Panc1 (cell line): ENCODE data around the gene NOTCH2. TPM values are rescaled to one million over a fixed set of nuclear protein-coding genes. Genes with fewer than 3 reads are reported as not detected.
"Not testable (repeated sequence)": the region's sequence is repeated elsewhere in the genome, so short reads cannot be mapped to it uniquely, and the experiment has no call there.

Source experiments
- ATAC-seq: fragments of 200-7000 bp; cut with Tn5 transposase; 2 replicates; pipeline ENCODE4 v1.9.1; 2020; ENCODE audit warnings: mild to moderate bottlenecking, moderate library complexity
- BruUV-seq: library from RNA; stranded (reverse); fragments of 400-500 nt; replicated peaks from 2 replicates; lab custom pipeline; 2021; lab: Mats Ljungman, UMichigan
- CTCF ChIA-PET: fragments of 300-600 bp; sonication (Branson Sonifier 250); formaldehyde crosslinking; loops from one replicate; lab custom pipeline; 2022; ENCODE audit warnings: antibody characterized with exemption; lab: Charles Lee
- POLR2A ChIA-PET: fragments of 300-600 bp; sonication (Branson Sonifier 250); formaldehyde crosslinking; loops from one replicate; lab custom pipeline; 2022; ENCODE audit warnings: antibody characterized with exemption; lab: Charles Lee
- DNase-seq: peaks from one replicate; pipeline ENCODE4 v3.0.0-alpha.2; 2010; ENCODE audit warnings: low read depth, low spot score
- H3K27ac ChIP-seq: 2 replicates; pipeline ENCODE4 v1.5.1; 2011; ENCODE audit warnings: mild to moderate bottlenecking, low read length, inconsistent platforms
- H3K27me3 ChIP-seq: fragments of 200-500 bp; sonication (Bioruptor generic); 2 replicates; pipeline ENCODE4 v1.6.0; 2014; ENCODE audit warnings: low read length, inconsistent platforms; ENCODE audit not compliant: control insufficient read depth, insufficient read depth
- H3K36me3 ChIP-seq: fragments of 200-500 bp; sonication (Bioruptor generic); 2 replicates; pipeline ENCODE4 v1.5.1; 2014; ENCODE audit warnings: inconsistent platforms, mild to moderate bottlenecking, low read length, moderate library complexity; ENCODE audit not compliant: control insufficient read depth, insufficient read depth
- H3K4me1 ChIP-seq: 2 replicates; pipeline ENCODE4 v1.5.1; 2011; ENCODE audit warnings: inconsistent platforms, mild to moderate bottlenecking, low read length, moderate library complexity; ENCODE audit not compliant: control insufficient read depth, insufficient read depth
- H3K4me3 ChIP-seq, 2 experiments: 2 replicates each; pipeline ENCODE4 v1.5.1; 2011 to 2012; ENCODE audit warnings: low read depth in 2 of 2, low read length in 2 of 2, mild to moderate bottlenecking in 2 of 2, inconsistent platforms in 1 of 2, moderate library complexity in 1 of 2
- H3K9me3 ChIP-seq: fragments of 200-500 bp; sonication (Bioruptor generic); 2 replicates; pipeline ENCODE4 v1.5.1; 2014; ENCODE audit warnings: low read depth, mild to moderate bottlenecking, inconsistent platforms, low read length, moderate library complexity; ENCODE audit not compliant: control insufficient read depth, insufficient read depth
- CTCF ChIP-seq: fragments of 450-650 bp; IDR thresholded peaks from 2 replicates; pipeline ENCODE4 v1.5.1; 2017; ENCODE audit warnings: mild to moderate bottlenecking
- POLR2AphosphoS5 ChIP-seq: IDR thresholded peaks from 2 replicates; pipeline ENCODE4 v1.6.1; 2012; ENCODE audit warnings: mild to moderate bottlenecking, low read depth, low read length, moderate library complexity
- REST ChIP-seq, 2 experiments: IDR thresholded peaks; 2 replicates each; pipeline ENCODE4 v1.6.1; 2011 to 2012; ENCODE audit warnings: low read depth in 2 of 2, control low read depth in 1 of 2, low read length in 1 of 2, mild to moderate bottlenecking in 1 of 2, moderate library complexity in 1 of 2; ENCODE audit not compliant: insufficient read depth in 1 of 2
- SIN3A ChIP-seq: IDR thresholded peaks from 2 replicates; pipeline ENCODE4 v1.6.1; 2012; ENCODE audit warnings: low read depth, mild to moderate bottlenecking, low read length, moderate library complexity, borderline replicate concordance; ENCODE audit not compliant: insufficient read depth
- TCF7L2 ChIP-seq: IDR thresholded peaks from 2 replicates; pipeline ENCODE4 v1.6.1; 2011; ENCODE audit warnings: mild to moderate bottlenecking, low read depth, low read length, inconsistent platforms
- in situ Hi-C: cut with HindIII; loops from 2 replicates; pipeline ENCODE4 v1.10.0; 2016; ENCODE audit warnings: low sequenced_read_pairs, low pct_unique_long_range_greater_than_20kb
- intact Hi-C: fragments of 100-400 bp; cut with micrococcal nuclease; formaldehyde crosslinking; loops from one replicate; pipeline ENCODE4 v1.10.0; 2022; ENCODE audit not compliant: unreplicated experiment
- total RNA-seq: library from RNA; stranded (reverse); gene quantifications from one replicate; pipeline ENCODE4 v1.2.1, GENCODE V29; 2021; ENCODE audit not compliant: unreplicated experiment

The NOTCH2 gene
- total RNA-seq, 1 experiment from 2014 or later = 191 TPM

GRCh38 chr1:119996731-119997312 lies 72.6 kb downstream of the NOTCH2 start:
- H3K9me3 ChIP-seq, DNase-seq, intact Hi-C loops, H3K4me3 ChIP-seq, H3K27me3 ChIP-seq, CTCF ChIA-PET, in situ Hi-C loops, POLR2A ChIA-PET, H3K4me1 ChIP-seq, H3K27ac ChIP-seq, BruUV-seq, H3K36me3 ChIP-seq, ATAC-seq: not testable (repeated sequence)

GRCh38 chr1:119995975-119996374 lies 73.5 kb downstream of the NOTCH2 start:
- ATAC-seq, H3K9me3 ChIP-seq, H3K4me3 ChIP-seq, DNase-seq, H3K36me3 ChIP-seq, POLR2A ChIA-PET, in situ Hi-C loops, intact Hi-C loops, CTCF ChIA-PET, H3K27me3 ChIP-seq, BruUV-seq, H3K4me1 ChIP-seq, H3K27ac ChIP-seq: not testable (repeated sequence)

GRCh38 chr1:119988306-119989062 lies 81.0 kb downstream of the NOTCH2 start:
- H3K4me3 ChIP-seq = no peak overlapping the region
- ChIA-PET CTCF (no interaction called here), POLR2A (no interaction called here)
- no peaks in the 10 kb centered on the region for H3K4me1 ChIP-seq
- intact Hi-C loops (no loop called here), in situ Hi-C loops (no loop called here)
- H3K36me3 ChIP-seq = peaks cover 9% of the 10 kb centered on the region; the same call in 1 of the 2 replicates
- no peak overlapping the region for H3K27ac ChIP-seq
- ATAC-seq (no peak), DNase-seq (no peak)
- TF ChIP-seq CTCF = no peak
- no peak for TF ChIP-seq TCF7L2
- no peak for TF ChIP-seq SIN3A
- no peak for TF ChIP-seq REST (IDR thresholded peaks at IDR 0.05; ENCODE audit: insufficient read depth in 1 of 2, low read depth in 2 of 2, low read length in 1 of 2)
- TF ChIP-seq POLR2AphosphoS5 = no peak
- no peaks in the 10 kb centered on the region for H3K9me3 ChIP-seq
- BruUV-seq = no TSS peak
- no peaks in the 10 kb centered on the region for H3K27me3 ChIP-seq
